AG04450 (cell line): Measurements from ENCODE around the gene CERS6. TPM values are rescaled to one million over a fixed set of nuclear protein-coding genes. Genes with fewer than 3 reads are reported as not detected.
"Not testable (repeated sequence)": the region's sequence is repeated elsewhere in the genome, so short reads cannot be mapped to it uniquely, and the experiment has no call there.

Experiments
- CTCF ChIA-PET: fragments of 300-600, 350-600 bp; formaldehyde crosslinking; extraction: SDS; loops from one replicate; lab custom pipeline; 2022; ENCODE audit warnings: antibody characterized with exemption, inconsistent platforms; lab: Charles Lee
- POLR2A ChIA-PET: fragments of 350-600 bp; formaldehyde crosslinking; extraction: SDS; loops from one replicate; lab custom pipeline; 2021; ENCODE audit warnings: antibody characterized with exemption, inconsistent platforms; lab: Yijun Ruan, JAX
- DNase-seq: peaks from one replicate; pipeline ENCODE4 v3.0.0-alpha.2; 2011; ENCODE audit warnings: low read depth, low spot score
- H3K27ac ChIP-seq: one replicate; pipeline ENCODE4 v1.5.1; 2012; ENCODE audit warnings: low read depth, low read length, control low read depth
- H3K27me3 ChIP-seq: one replicate; pipeline ENCODE4 v1.6.0; 2012; ENCODE audit warnings: low read length; ENCODE audit not compliant: control insufficient read depth, insufficient read depth
- H3K4me3 ChIP-seq: 2 replicates; pipeline ENCODE4 v1.5.1; 2011; ENCODE audit warnings: mild to moderate bottlenecking, low read depth, low read length, control low read depth
- H3K9me3 ChIP-seq: 2 replicates; pipeline ENCODE4 v1.5.1; 2012; ENCODE audit warnings: low read length; ENCODE audit not compliant: control insufficient read depth, insufficient read depth
- polyA plus RNA-seq: library from polyadenylated mRNA; depleted of rRNA; stranded (reverse); fragments of >200 nt; gene quantifications from 2 replicates; pipeline ENCODE4 v1.2.3, GENCODE V29; 2011
- TF ChIP-seq, protein P1 (sequence below): IDR thresholded peaks from 2 replicates; pipeline ENCODE4 v1.5.1; 2011; ENCODE audit warnings: low read depth, low read length, control low read depth, inconsistent platforms

CERS6 gene
- polyA plus RNA-seq, 1 experiment = 6.2 TPM

DNA sequence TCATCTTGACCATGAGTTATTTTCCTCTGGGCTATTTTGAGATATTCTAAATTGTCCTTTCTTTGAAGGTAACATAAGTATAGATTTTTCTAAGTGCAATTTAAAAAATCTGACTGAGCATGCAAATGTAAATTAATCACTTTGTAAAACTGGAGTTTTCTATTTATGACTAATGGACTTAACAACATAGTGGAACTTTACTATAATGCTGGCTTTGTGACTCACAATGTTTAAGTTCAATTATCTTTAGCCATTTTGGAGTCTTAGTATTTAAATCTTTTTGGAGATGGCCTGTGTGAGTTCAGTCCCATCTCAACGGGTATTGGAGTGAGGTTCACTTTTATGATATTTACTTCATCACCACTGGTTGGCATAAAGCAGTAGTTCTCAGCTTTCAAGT, 311.2 kb downstream of the CERS6 start:
- no peak for DNase-seq
- ChIA-PET CTCF (interaction anchor here (2.1 kb wide), 1 partner anchor 421 kb away, joined by 10 read pairs; no protein-coding TSS in a partner anchor), POLR2A (no interaction called here)
- Histone ChIP-seq H3K27me3 (no peaks in the 10 kb centered on the region), H3K9me3 (no peaks in the 10 kb centered on the region), H3K27ac (no peak overlapping the region), H3K4me3 (no peak overlapping the region)
- TF ChIP-seq, protein P1, sequence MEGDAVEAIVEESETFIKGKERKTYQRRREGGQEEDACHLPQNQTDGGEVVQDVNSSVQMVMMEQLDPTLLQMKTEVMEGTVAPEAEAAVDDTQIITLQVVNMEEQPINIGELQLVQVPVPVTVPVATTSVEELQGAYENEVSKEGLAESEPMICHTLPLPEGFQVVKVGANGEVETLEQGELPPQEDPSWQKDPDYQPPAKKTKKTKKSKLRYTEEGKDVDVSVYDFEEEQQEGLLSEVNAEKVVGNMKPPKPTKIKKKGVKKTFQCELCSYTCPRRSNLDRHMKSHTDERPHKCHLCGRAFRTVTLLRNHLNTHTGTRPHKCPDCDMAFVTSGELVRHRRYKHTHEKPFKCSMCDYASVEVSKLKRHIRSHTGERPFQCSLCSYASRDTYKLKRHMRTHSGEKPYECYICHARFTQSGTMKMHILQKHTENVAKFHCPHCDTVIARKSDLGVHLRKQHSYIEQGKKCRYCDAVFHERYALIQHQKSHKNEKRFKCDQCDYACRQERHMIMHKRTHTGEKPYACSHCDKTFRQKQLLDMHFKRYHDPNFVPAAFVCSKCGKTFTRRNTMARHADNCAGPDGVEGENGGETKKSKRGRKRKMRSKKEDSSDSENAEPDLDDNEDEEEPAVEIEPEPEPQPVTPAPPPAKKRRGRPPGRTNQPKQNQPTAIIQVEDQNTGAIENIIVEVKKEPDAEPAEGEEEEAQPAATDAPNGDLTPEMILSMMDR = no peak

- DNase-seq, H3K4me3 ChIP-seq, H3K27me3 ChIP-seq, CTCF ChIA-PET, POLR2A ChIA-PET, H3K9me3 ChIP-seq, H3K27ac ChIP-seq: not testable (repeated sequence)
Measured at GRCh38 chr2:168768357-168768756, 312.3 kb downstream of the CERS6 start.

- no peak for DNase-seq
- H3K9me3 ChIP-seq = no peaks in the 10 kb centered on the region
- TF ChIP-seq, protein P1 = no peak
- no peak overlapping the region for H3K4me3 ChIP-seq
- H3K27ac ChIP-seq = no peak overlapping the region
- POLR2A ChIA-PET = no interaction called here
- CTCF ChIA-PET = interaction anchor here (4.0 to 4.1 kb wide), 2 partner anchors 12 to 150 kb away, joined by 17 to 75 read pairs; no protein-coding TSS in a partner anchor
- H3K27me3 ChIP-seq = no peaks in the 10 kb centered on the region
Measured at GRCh38 chr2:168770796-168771195, 314.7 kb downstream of the CERS6 start.

DNA sequence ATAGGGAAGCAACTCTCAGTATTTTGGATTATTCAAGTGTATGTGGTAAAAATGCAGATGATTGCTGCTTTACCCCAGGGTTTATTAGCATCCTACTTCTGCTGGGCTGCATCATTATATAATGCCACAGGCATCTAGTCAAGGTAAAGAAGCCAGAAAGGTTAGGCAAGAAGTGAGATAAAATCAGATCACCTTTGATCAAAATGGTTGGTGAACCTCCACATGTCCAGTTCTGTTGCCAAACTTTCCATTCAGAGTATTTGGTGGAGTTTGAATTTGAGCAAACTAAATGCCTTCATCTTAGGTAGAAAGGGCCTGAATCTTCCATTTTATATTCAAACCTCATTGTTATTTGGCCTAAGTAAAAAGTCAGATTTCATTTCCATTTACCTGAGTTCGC, 316.6 kb downstream of the CERS6 start:
- ChIA-PET POLR2A (no interaction called here), CTCF (interaction anchor here (0.5 to 4.1 kb wide), 11 partner anchors 14 to 1627 kb away, joined by 3 to 75 read pairs (median 5); no protein-coding TSS in a partner anchor)

DNA sequence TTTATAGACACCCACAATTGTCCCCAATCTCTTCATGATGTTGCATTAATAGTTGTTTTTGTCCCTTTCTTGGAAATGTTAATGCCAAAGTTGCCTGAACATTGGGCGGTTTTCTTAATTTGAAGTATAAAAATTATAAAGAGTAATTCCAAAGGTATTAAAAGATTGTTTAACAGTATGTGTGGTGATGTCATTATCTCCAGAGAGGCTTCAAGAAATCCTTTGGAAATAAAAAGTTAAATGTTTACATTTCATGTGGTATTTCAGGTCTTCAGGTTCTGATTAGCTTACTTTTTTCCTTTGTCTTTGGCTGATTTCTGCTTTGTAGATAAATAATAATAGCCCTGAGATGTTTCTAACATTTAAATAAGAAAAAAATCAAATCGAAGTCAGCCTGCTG, 317.1 kb downstream of the CERS6 start:
- no peaks in the 10 kb centered on the region for H3K27me3 ChIP-seq
- no peak for DNase-seq
- no peaks in the 10 kb centered on the region for H3K9me3 ChIP-seq
- ChIA-PET POLR2A (no interaction called here), CTCF (interaction anchor here (0.5 to 4.1 kb wide), 13 partner anchors 14 to 1627 kb away, joined by 3 to 75 read pairs (median 3); no protein-coding TSS in a partner anchor)
- TF ChIP-seq, protein P1 = no peak
- no peak overlapping the region for H3K27ac ChIP-seq
- H3K4me3 ChIP-seq = no peak overlapping the region

More for the DNA sequence above, 316.6 kb downstream of the CERS6 start:
- H3K9me3 ChIP-seq = no peaks in the 10 kb centered on the region
- H3K27me3 ChIP-seq = no peaks in the 10 kb centered on the region
- no peak overlapping the region for H3K4me3 ChIP-seq
- no peak overlapping the region for H3K27ac ChIP-seq
- TF ChIP-seq, protein P1 = no peak
- no peak for DNase-seq
